CD4-positive, alpha-beta T cell treated with Interleukin-2 at 100 ng/mL for 4 hours (primary cell): Measurements from ENCODE around the gene WDR5B.
"Not testable (repeated sequence)": the region's sequence is repeated elsewhere in the genome, so short reads cannot be mapped to it uniquely, and the experiment has no call there.

ENCODE experiments used
- DNase-seq: peaks from one replicate; pipeline ENCODE4 v3.0.0-alpha.2; 2020; ENCODE audit warnings: low spot score

Gene WDR5B

GRCh38 chr3:122365582-122366378, 50.1 kb downstream of the WDR5B start:
- not testable (repeated sequence) for DNase-seq

DNA sequence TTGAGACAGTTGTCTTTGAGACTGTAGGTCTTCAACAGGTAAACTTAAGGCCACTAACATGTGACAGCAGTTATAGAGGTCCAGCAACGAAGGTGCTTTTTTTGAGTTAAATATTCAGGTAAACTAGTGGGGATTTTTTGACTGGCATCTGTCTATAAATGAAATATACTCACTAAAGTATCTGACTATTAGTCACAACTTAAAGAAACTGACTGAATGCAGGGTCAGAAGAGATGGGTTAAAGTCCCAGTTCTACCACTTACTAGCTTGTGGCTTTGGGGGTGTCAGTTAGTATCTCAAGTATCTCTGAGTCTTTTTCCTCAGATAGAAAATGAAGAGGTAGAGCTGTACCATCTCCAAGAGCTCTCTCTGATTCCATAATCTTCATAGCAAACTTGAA, 50.8 kb downstream of the WDR5B start:
- no peak for DNase-seq

- DNase-seq = no peak
These were observed 51.4 kb downstream of the WDR5B start for GRCh38 chr3:122364490-122364889.
